ENCODE measurements around the gene TNFRSF12A. TPM values are rescaled to one million over a fixed set of nuclear protein-coding genes. Genes with fewer than 3 reads are reported as not detected.

TNFRSF12A gene
- polyA plus RNA-seq, 1 donor (not counting 4 experiments of a cell fraction or from before 2014, with no cell fraction given) = 147 TPM

DNA sequence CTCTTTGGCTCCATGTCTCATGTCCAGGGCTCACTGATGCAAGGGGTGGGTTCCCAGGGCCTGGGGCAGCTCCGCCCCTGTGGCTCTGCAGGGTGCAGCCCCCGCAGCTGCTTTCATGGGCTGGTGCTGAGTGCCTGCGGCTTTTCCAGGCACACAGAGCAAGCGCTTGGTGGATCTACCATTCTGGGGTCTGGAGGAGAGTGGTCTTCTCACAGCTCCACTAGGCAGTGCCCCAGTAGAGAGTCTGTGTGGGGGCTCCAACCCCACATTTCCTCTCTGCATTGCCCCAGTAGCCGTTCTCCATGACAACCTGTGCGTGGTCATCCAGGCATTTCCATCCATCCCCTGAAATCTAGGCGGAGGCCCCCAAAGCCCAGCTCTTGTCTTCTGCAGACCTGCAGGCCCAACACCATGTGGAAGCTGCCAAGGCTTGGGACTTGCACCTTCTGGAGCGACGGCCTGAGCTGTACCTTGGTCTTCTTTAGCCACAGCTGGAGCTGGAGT lies 50.5 kb downstream of the TNFRSF12A start:
- H4K20me1 ChIP-seq (ENCODE audit: control insufficient read depth, extremely low read depth, insufficient read depth, low read length) = no peaks in the 10 kb centered on the region
- no peaks in the 10 kb centered on the region for H3K9me1 ChIP-seq (ENCODE audit: control insufficient read depth, extremely low read depth, insufficient read depth, low read length)
- dilution Hi-C loops (cut with MboI; ENCODE audit: extremely low pct_ligation_motif_present, low sequenced_read_pairs) = no loop called here
- no peak overlapping the region for H3K4me2 ChIP-seq (ENCODE audit: control insufficient read depth, extremely low read depth, insufficient read depth, low read depth, low read length)
- H3K27me3 ChIP-seq (ENCODE audit: control insufficient read depth, extremely low read depth, insufficient read depth, low read length) = no peaks in the 10 kb centered on the region
- TF ChIP-seq, protein P1, sequence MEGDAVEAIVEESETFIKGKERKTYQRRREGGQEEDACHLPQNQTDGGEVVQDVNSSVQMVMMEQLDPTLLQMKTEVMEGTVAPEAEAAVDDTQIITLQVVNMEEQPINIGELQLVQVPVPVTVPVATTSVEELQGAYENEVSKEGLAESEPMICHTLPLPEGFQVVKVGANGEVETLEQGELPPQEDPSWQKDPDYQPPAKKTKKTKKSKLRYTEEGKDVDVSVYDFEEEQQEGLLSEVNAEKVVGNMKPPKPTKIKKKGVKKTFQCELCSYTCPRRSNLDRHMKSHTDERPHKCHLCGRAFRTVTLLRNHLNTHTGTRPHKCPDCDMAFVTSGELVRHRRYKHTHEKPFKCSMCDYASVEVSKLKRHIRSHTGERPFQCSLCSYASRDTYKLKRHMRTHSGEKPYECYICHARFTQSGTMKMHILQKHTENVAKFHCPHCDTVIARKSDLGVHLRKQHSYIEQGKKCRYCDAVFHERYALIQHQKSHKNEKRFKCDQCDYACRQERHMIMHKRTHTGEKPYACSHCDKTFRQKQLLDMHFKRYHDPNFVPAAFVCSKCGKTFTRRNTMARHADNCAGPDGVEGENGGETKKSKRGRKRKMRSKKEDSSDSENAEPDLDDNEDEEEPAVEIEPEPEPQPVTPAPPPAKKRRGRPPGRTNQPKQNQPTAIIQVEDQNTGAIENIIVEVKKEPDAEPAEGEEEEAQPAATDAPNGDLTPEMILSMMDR (optimal IDR thresholded peaks at IDR 0.05 in 1 of 3, IDR thresholded peaks at IDR 0.05 in 1 of 3, conservative IDR thresholded peaks at IDR 0.05 in 1 of 3; ENCODE audit: extremely low read depth in 1 of 3, insufficient read depth in 2 of 3, low read length in 3 of 3) = no peak
- TF ChIP-seq EZH2 (IDR thresholded peaks at IDR 0.05; ENCODE audit: low read length) = no peak
- no peak for FAIRE-seq
- no peak overlapping the region for H3K27ac ChIP-seq (ENCODE audit: control insufficient read depth, insufficient read depth, low read length)
- H3K36me3 ChIP-seq (ENCODE audit: control insufficient read depth in 2 of 2, extremely low read depth in 1 of 2, insufficient read depth in 2 of 2, low read length in 2 of 2) = no peaks in the 10 kb centered on the region
- H3K79me2 ChIP-seq (ENCODE audit: control insufficient read depth, insufficient read depth, low read length) = no peaks in the 10 kb centered on the region
- no peak overlapping the region for H3K4me3 ChIP-seq (ENCODE audit: control insufficient read depth in 2 of 3, extremely low read depth in 1 of 3, insufficient read depth in 2 of 3, low read depth in 1 of 3, low read length in 3 of 3)
- H3K9ac ChIP-seq (ENCODE audit: control insufficient read depth, extremely low read depth, insufficient read depth, low read length) = no peak overlapping the region
- H2AFZ ChIP-seq (ENCODE audit: control insufficient read depth, low read length) = no peak overlapping the region
- no peaks in the 10 kb centered on the region for H3K9me3 ChIP-seq (ENCODE audit: control insufficient read depth, low read depth, low read length)
- no peak for DNase-seq (ENCODE audit: low read depth, low spot score)
- H3K4me1 ChIP-seq (ENCODE audit: control insufficient read depth, extremely low read depth, insufficient read depth, low read length) = no peaks in the 10 kb centered on the region

DNA sequence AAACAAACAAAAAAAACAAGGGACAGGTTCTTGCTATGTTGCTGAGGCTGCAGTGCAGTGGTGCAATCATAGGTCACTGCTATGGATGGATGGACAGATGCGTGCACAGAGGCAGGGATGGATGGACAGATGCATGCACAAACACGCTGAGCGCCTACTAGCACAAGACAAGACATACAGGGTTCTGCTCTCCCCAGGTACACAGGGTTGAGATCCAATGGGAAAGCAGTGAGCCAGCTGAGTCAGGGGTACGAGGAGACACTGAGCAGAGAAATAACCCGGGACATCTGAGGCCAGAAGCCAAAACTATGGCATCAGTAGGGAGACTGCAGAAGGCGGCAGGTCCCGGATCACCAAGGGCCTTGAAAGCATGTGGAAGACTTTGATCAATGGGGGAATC lies 51.5 kb downstream of the TNFRSF12A start:
- FAIRE-seq = no peak
- Histone ChIP-seq H3K9me1 (ENCODE audit: control insufficient read depth, extremely low read depth, insufficient read depth, low read length) (no peaks in the 10 kb centered on the region), H3K9me3 (ENCODE audit: control insufficient read depth, low read depth, low read length) (no peaks in the 10 kb centered on the region), H2AFZ (ENCODE audit: control insufficient read depth, low read length) (no peak overlapping the region), H3K4me2 (ENCODE audit: control insufficient read depth, extremely low read depth, insufficient read depth, low read depth, low read length) (no peak overlapping the region), H3K27ac (ENCODE audit: control insufficient read depth, insufficient read depth, low read length) (no peak overlapping the region), H3K27me3 (ENCODE audit: control insufficient read depth, extremely low read depth, insufficient read depth, low read length) (no peaks in the 10 kb centered on the region), H4K20me1 (ENCODE audit: control insufficient read depth, extremely low read depth, insufficient read depth, low read length) (no peaks in the 10 kb centered on the region), H3K9ac (ENCODE audit: control insufficient read depth, extremely low read depth, insufficient read depth, low read length) (no peak overlapping the region), H3K4me1 (ENCODE audit: control insufficient read depth, extremely low read depth, insufficient read depth, low read length) (no peaks in the 10 kb centered on the region), H3K79me2 (ENCODE audit: control insufficient read depth, insufficient read depth, low read length) (no peaks in the 10 kb centered on the region), H3K36me3 (ENCODE audit: control insufficient read depth in 2 of 2, extremely low read depth in 1 of 2, insufficient read depth in 2 of 2, low read length in 2 of 2) (no peaks in the 10 kb centered on the region), H3K4me3 (ENCODE audit: control insufficient read depth in 2 of 3, extremely low read depth in 1 of 3, insufficient read depth in 2 of 3, low read depth in 1 of 3, low read length in 3 of 3) (no peak overlapping the region)
- no peak for DNase-seq (ENCODE audit: low read depth, low spot score)
- TF ChIP-seq, protein P1 (optimal IDR thresholded peaks at IDR 0.05 in 1 of 3, IDR thresholded peaks at IDR 0.05 in 1 of 3, conservative IDR thresholded peaks at IDR 0.05 in 1 of 3; ENCODE audit: extremely low read depth in 1 of 3, insufficient read depth in 2 of 3, low read length in 3 of 3) = no peak
- no peak for TF ChIP-seq EZH2 (IDR thresholded peaks at IDR 0.05; ENCODE audit: low read length)
- dilution Hi-C loops (cut with MboI; ENCODE audit: extremely low pct_ligation_motif_present, low sequenced_read_pairs) = no loop called here

Small RNA genes lying within 50 kb of the gene (small RNA-seq; reads per million reads assigned to genes)
- 0 to 0.25 (median 0) reads per million in 3 experiments for gene LINC00514 (ENCODE audit: insufficient read length in 3 of 3, low read depth in 3 of 3, low replicate concordance in 1 of 3)

Other genes with a start within 250 kb of the TNFRSF12A start
- gene ELOB, start 243.1 kb upstream of the TNFRSF12A start, polyA plus RNA-seq = 150 to 593 TPM (median 235 TPM) in 3 replicates
- gene PRSS33, start 232.8 kb upstream of the TNFRSF12A start, polyA plus RNA-seq = not detected in 3 replicates
- not detected in 3 replicates for gene PRSS41, start 221.9 kb upstream of the TNFRSF12A start, polyA plus RNA-seq
- gene PRSS21, start 203.1 kb upstream of the TNFRSF12A start, polyA plus RNA-seq = 0.52 to 1.0 TPM (median 0.99 TPM) in 3 replicates
- gene ZG16B, start 190.1 kb upstream of the TNFRSF12A start, polyA plus RNA-seq = 1.7 to 2.6 TPM (median 2.1 TPM) in 3 replicates
- 2.2 to 3.7 TPM (median 3.5 TPM) in 3 replicates for gene PRSS22, start 162.2 kb upstream of the TNFRSF12A start, polyA plus RNA-seq
- 10.1 to 20.7 TPM (median 13.6 TPM) in 3 replicates for gene FLYWCH2, start 137.2 kb upstream of the TNFRSF12A start, polyA plus RNA-seq
- 16.2 to 21.7 TPM (median 20.2 TPM) in 3 replicates for gene FLYWCH1, start 108.4 kb upstream of the TNFRSF12A start, polyA plus RNA-seq
- 3.3 to 7.4 TPM (median 3.8 TPM) in 3 replicates for gene KREMEN2, start 56.1 kb upstream of the TNFRSF12A start, polyA plus RNA-seq
- gene PAQR4, start 51.0 kb upstream of the TNFRSF12A start, polyA plus RNA-seq = 16.8 to 26.6 TPM (median 18.4 TPM) in 3 replicates
- 3.0 to 16.0 TPM (median 6.9 TPM) in 3 replicates for gene PKMYT1, start 39.9 kb upstream of the TNFRSF12A start, polyA plus RNA-seq
- gene CLDN9, start 7.4 kb upstream of the TNFRSF12A start, polyA plus RNA-seq = 0.02 TPM in 1 of 3 replicates, not detected in the others
- 0.12 TPM in 1 of 3 replicates, not detected in the others for gene CLDN6, start 2.2 kb upstream of the TNFRSF12A start, polyA plus RNA-seq
- 12.8 to 19.2 TPM (median 13.0 TPM) in 3 replicates for gene HCFC1R1, start 3.6 kb downstream of the TNFRSF12A start, polyA plus RNA-seq
- gene THOC6, start 3.7 kb downstream of the TNFRSF12A start, polyA plus RNA-seq = 10.2 to 15.5 TPM (median 10.3 TPM) in 3 replicates
- 0.91 to 2.8 TPM (median 1.3 TPM) in 3 replicates for gene BICDL2, start 16.6 kb downstream of the TNFRSF12A start, polyA plus RNA-seq
- 0.09 to 0.17 TPM (median 0.17 TPM) in 3 replicates for gene MMP25, start 26.2 kb downstream of the TNFRSF12A start, polyA plus RNA-seq
- 0.28 to 0.67 TPM (median 0.31 TPM) in 3 replicates for gene IL32, start 45.3 kb downstream of the TNFRSF12A start, polyA plus RNA-seq
- gene ZSCAN10, start 78.9 kb downstream of the TNFRSF12A start, polyA plus RNA-seq = not detected in 3 replicates
- gene ZNF205, start 92.2 kb downstream of the TNFRSF12A start, polyA plus RNA-seq = 6.0 to 8.7 TPM (median 8.1 TPM) in 3 replicates
- gene ZNF213, start 114.7 kb downstream of the TNFRSF12A start, polyA plus RNA-seq = 0.51 to 1.1 TPM (median 0.62 TPM) in 3 replicates
- 0.51 to 0.89 TPM (median 0.58 TPM) in 3 replicates for gene OR1F1, start 167.8 kb downstream of the TNFRSF12A start, polyA plus RNA-seq
- 3.1 to 4.7 TPM (median 4.3 TPM) in 3 replicates for gene ZNF200, start 214.8 kb downstream of the TNFRSF12A start, polyA plus RNA-seq
- gene MEFV, start 236.3 kb downstream of the TNFRSF12A start, polyA plus RNA-seq = 0.03 TPM in 1 of 3 replicates, not detected in the others